ENCODE results near the gene TNS1. TPM values are rescaled to one million over a fixed set of nuclear protein-coding genes. Genes with fewer than 3 reads are reported as not detected.

The TNS1 gene
- total RNA-seq, 2 donors from 2014 or later, result 20.6 to 164 TPM

DNA sequence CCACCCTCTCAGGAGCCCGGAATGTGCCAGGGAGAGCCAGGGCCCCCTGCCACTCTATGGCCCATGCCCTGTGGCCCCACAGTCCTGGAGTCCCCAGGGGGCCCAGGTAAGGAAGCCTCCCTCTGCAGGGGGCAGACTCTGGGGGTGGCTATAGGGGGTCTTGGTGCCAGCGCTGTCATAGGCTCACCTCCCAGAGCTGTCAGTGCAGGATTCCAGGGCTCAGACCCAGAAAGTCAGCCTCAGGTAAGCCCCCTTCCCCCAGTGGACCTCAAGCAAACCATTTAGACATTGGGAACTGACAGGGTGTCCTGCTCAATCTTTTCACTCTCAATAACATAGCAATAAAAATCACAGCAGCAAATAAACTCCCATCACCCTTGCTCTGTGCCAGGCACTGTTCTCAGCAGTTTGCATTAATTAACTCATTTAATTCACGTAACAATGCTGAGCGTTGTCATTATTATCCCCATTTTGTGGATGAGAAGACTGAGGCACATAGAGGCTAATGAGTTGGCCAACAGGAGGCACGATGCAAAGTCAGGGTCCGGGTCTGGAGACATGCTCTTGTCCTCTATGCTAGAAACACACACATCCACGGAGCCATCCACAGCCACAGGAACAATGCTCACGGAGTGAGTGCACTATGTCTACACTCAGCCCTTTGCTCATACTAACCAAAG is 79.6 kb downstream of the TNS1 start:
- H3K4me3 ChIP-seq, result no peak overlapping the region

DNA sequence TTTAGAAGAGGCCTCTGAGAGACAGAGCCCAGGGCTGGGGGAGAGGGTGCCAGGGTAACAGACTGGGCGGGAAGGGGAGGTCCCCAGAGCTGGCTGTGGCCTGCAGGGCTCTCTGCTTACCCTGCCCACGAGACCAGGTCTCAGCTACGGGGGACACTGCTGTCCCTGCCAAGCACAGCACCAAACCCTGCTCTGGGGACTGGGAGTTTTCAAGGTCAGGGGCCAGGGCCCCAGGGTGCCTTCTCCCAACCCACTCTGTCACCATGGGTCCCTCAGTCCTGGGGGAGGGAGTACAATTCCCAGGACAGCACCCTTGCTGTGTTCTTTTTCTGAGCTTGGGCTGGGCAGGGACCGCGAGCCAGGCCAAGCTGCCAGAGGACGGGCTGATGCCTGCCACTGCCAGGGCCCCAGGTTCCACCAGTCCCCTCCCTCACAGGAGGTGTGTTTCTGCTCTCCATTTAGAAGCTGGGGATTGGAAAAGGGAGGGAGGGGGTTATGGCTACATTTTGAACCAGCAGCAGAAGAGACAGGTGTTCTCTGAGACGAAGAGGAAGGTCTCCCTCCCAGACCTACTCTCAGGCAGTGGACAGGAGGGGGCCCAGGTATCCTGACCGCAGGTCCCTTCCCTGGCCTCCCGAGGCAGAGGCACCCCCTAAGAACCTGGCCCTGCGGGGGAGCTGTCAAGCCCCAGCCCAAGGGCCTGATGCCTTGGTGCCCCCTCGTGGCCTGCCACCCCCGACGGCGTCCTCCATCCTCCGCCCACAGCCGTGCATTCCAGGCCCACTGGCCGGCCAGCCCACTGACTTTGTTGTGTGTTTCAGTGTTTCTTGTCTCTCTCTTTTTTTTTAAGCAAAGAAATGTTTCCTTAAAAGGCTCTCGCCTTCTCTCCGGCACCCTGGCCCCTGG is 80.4 kb downstream of the TNS1 start:
- peak overlapping the region; percentile 37 for H3K27ac ChIP-seq
- H3K4me3 ChIP-seq, result no peak overlapping the region
- no peaks in the 10 kb centered on the region for H3K9me3 ChIP-seq
- no peaks in the 10 kb centered on the region for H3K36me3 ChIP-seq
- intact Hi-C loops (cut with DNase I), result no loop called here
- DNase-seq, result no peak
- H3K4me1 ChIP-seq, result peaks cover 6% of the 10 kb centered on the region
- peak overlapping the region in 1 of 2 donors; percentile 35 for H3K9ac ChIP-seq (ENCODE audit: low read depth in 2 of 2, low read length in 2 of 2)
- TF ChIP-seq, protein P1, sequence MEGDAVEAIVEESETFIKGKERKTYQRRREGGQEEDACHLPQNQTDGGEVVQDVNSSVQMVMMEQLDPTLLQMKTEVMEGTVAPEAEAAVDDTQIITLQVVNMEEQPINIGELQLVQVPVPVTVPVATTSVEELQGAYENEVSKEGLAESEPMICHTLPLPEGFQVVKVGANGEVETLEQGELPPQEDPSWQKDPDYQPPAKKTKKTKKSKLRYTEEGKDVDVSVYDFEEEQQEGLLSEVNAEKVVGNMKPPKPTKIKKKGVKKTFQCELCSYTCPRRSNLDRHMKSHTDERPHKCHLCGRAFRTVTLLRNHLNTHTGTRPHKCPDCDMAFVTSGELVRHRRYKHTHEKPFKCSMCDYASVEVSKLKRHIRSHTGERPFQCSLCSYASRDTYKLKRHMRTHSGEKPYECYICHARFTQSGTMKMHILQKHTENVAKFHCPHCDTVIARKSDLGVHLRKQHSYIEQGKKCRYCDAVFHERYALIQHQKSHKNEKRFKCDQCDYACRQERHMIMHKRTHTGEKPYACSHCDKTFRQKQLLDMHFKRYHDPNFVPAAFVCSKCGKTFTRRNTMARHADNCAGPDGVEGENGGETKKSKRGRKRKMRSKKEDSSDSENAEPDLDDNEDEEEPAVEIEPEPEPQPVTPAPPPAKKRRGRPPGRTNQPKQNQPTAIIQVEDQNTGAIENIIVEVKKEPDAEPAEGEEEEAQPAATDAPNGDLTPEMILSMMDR (IDR thresholded peaks at IDR 0.05), result no peak
- H3K27me3 ChIP-seq, result no peaks in the 10 kb centered on the region

More for the DNA sequence above, 79.6 kb downstream of the TNS1 start:
- Histone ChIP-seq H3K36me3 (no peaks in the 10 kb centered on the region), H3K27ac (peak overlapping the region; percentile 37), H3K9ac (ENCODE audit: low read depth in 2 of 2, low read length in 2 of 2) (no peak overlapping the region), H3K9me3 (no peaks in the 10 kb centered on the region), H3K4me1 (peaks cover 6% of the 10 kb centered on the region), H3K27me3 (no peaks in the 10 kb centered on the region)
- intact Hi-C loops (cut with DNase I), result no loop called here
- TF ChIP-seq, protein P1 (IDR thresholded peaks at IDR 0.05), result no peak
- DNase-seq, result no peak

DNA sequence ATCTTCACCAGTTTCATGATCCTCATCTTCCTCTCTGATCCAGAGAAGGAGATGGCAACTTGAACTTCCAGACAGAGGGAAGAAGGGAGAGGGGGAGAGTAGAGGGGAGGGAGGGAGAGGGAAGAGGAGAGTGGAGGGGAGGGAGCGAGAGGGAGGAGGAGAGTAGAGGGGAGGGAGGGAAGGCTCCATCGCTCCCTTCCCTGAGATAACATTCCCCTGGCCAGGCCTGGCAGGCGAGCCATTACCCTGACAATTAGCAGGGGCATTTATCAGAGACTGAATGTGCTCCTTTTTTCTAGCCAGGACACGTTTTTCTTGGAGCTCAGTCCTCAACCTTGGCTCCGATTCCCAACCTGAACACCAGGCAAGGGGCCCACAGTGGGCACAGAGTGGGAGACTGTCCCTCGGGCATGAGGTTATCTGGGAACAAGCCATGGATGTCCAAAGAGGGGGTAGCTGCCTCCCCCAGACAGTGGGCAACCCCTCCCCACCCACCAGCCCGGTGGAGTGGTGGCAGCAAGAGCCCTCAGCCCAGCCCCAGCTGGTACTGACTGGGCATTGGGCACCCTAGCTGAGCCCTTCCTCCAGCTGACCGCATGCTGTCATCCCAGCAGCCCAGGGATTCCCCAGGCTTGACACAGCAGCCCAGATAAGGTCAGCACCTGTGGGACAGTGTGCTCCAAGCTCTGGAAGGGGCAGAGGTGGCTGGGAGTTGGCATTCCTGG is 81.8 kb downstream of the TNS1 start:
- intact Hi-C loops (cut with DNase I), result no loop called here
- TF ChIP-seq, protein P1 (IDR thresholded peaks at IDR 0.05), result no peak
- Histone ChIP-seq H3K9me3 (no peaks in the 10 kb centered on the region), H3K9ac (ENCODE audit: low read depth in 2 of 2, low read length in 2 of 2) (peak overlapping the region; percentile 2 to 24), H3K4me3 (no peak overlapping the region), H3K36me3 (no peaks in the 10 kb centered on the region), H3K27ac (peak overlapping the region; percentile 47), H3K27me3 (no peaks in the 10 kb centered on the region), H3K4me1 (peaks cover 6% of the 10 kb centered on the region)
- no peak for DNase-seq

DNA sequence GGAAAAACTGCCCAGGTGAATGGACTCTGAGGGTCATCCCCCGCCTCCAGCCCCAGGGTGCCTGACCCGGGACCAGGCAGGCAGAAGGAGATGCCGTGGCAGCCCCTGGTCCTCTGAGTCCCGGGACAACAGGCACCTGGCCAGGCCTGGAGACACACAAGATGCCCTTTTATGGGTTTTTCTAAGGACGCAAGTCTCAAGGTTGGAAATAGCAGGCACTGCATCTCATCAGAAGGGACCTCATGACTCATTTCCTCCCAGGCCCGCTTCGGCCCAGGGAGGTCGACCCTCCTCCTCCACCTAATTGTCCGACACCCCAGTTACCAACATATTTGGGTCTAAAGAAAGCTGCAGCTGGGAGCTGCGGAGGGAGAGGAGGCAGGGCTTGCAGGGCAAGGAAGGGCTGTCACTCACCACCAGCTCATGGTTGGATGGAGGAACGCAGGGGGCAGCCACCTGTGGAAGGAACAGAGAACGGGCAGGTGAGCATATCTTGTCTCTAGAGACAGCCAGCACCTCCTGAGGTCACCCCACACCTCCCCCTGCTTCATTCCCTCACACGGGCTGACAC is 82.9 kb downstream of the TNS1 start:
- TF ChIP-seq, protein P1 (IDR thresholded peaks at IDR 0.05), result no peak
- Histone ChIP-seq H3K4me3 (no peak overlapping the region), H3K27ac (peak overlapping the region; percentile 49), H3K9ac (ENCODE audit: low read depth in 2 of 2, low read length in 2 of 2) (peak overlapping the region; percentile 8 to 16), H3K27me3 (no peaks in the 10 kb centered on the region), H3K36me3 (no peaks in the 10 kb centered on the region), H3K9me3 (no peaks in the 10 kb centered on the region), H3K4me1 (peaks cover 6% of the 10 kb centered on the region)
- intact Hi-C loops (cut with DNase I), result no loop called here
- DNase-seq, result no peak

DNA sequence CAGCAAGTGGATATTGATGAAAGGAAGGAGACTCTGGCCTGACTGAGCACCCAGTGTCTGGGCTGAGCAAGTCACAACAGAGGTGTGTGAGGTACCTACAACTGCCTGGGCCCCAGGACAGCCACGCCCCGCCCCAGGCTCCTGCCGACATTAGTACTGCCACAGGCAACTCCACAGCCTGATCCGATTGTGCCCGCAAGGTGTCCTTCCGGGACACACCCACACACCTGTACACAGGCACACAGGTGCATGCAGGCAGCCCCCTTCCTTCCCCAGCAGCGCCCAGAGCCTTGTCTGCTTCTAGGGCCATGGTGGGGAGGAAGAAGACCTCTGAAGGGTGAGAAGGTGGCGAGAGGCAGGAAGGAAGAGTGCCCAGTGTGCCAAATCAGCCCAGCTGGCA is 83.6 kb downstream of the TNS1 start:
- H3K4me3 ChIP-seq, result no peak overlapping the region
- no peaks in the 10 kb centered on the region for H3K36me3 ChIP-seq
- intact Hi-C loops (cut with DNase I), result no loop called here
- no peaks in the 10 kb centered on the region for H3K27me3 ChIP-seq
- no peak for DNase-seq
- H3K4me1 ChIP-seq, result peaks cover 6% of the 10 kb centered on the region
- H3K27ac ChIP-seq, result peak overlapping the region; percentile 49
- no peaks in the 10 kb centered on the region for H3K9me3 ChIP-seq
- H3K9ac ChIP-seq (ENCODE audit: low read depth in 2 of 2, low read length in 2 of 2), result peak overlapping the region in 1 of 2 donors; percentile 16
- TF ChIP-seq, protein P1 (IDR thresholded peaks at IDR 0.05), result no peak

Measured in colonic mucosa (tissue), 4 donors.